Thoracic aorta (tissue), 2 donors: ENCODE results near the gene PBRM1. TPM values are rescaled to one million over a fixed set of nuclear protein-coding genes. Genes with fewer than 3 reads are reported as not detected.

Source experiments
- ATAC-seq: fragments of 150-250 bp; one replicate; pipeline ENCODE4 v1.8.0; 2017; ENCODE audit warnings: low read depth; ENCODE audit not compliant: insufficient number of reproducible peaks, low FRiP score
- DNase-seq: peaks from one replicate; pipeline ENCODE4 v3.0.0-alpha.2; 2020; ENCODE audit warnings: low spot score
- H3K27ac ChIP-seq, 2 donors: fragments of 200-600 bp; sonication (generic); 1 replicate in 1 of 2; 2 replicates in 1 of 2; pipeline ENCODE4 v1.5.1; 2016; ENCODE audit warnings: mild to moderate bottlenecking in 2 of 2, moderate library complexity in 2 of 2
- H3K27me3 ChIP-seq: fragments of 200-600 bp; sonication (generic); replicated peaks from 2 replicates; pipeline ENCODE4 v1.6.0; 2016; ENCODE audit warnings: mild to moderate bottlenecking; ENCODE audit not compliant: insufficient read depth
- H3K36me3 ChIP-seq: fragments of 200-600 bp; sonication (generic); one replicate; pipeline ENCODE4 v1.5.1; 2016
- H3K4me1 ChIP-seq, 2 donors: fragments of 200-600 bp; sonication (generic); 1 replicate in 1 of 2; 2 replicates in 1 of 2; pipeline versions ENCODE4 v1.5.1 to v1.6.0; 2016; ENCODE audit warnings: low read depth in 2 of 2, mild to moderate bottlenecking in 1 of 2; ENCODE audit not compliant: control insufficient read depth in 1 of 2
- H3K4me3 ChIP-seq: fragments of 200-600 bp; sonication (generic); 2 replicates; pipeline ENCODE4 v1.5.1; 2016; ENCODE audit warnings: mild to moderate bottlenecking
- H3K9me3 ChIP-seq: fragments of 200-600 bp; sonication (generic); 2 replicates; pipeline ENCODE4 v1.5.1; 2016
- CTCF ChIP-seq: fragments of 200-600 bp; sonication (generic); IDR thresholded peaks from one replicate; pipeline ENCODE4 v1.5.1; 2019; ENCODE audit warnings: antibody characterized with exemption
- total RNA-seq, 2 donors: library from RNA; depleted of rRNA; stranded (reverse); fragments of >200 nt; gene quantifications; one replicate each; pipeline versions ENCODE4 v1.1.0 to v1.2.3, GENCODE V29; 2016

PBRM1 gene
- total RNA-seq, 2 donors from 2014 or later, result 84.5 to 87.2 TPM

- ATAC-seq (no peak), DNase-seq (no peak)
- Histone ChIP-seq H3K9me3 (no peaks in the 10 kb centered on the region), H3K27me3 (no peaks in the 10 kb centered on the region), H3K36me3 (no peaks in the 10 kb centered on the region), H3K27ac (no peak overlapping the region), H3K4me3 (no peak overlapping the region), H3K4me1 (no peaks in the 10 kb centered on the region)
- no peak for TF ChIP-seq CTCF
These were observed 178.4 kb downstream of the PBRM1 start for GRCh38 chr3:52507359-52507758.

GRCh38 chr3:52506266-52506966 lies 179.3 kb downstream of the PBRM1 start:
- H3K27me3 ChIP-seq, result no peaks in the 10 kb centered on the region
- no peaks in the 10 kb centered on the region for H3K36me3 ChIP-seq
- ATAC-seq, result no peak
- H3K27ac ChIP-seq, result no peak overlapping the region
- no peaks in the 10 kb centered on the region for H3K9me3 ChIP-seq
- DNase-seq, result no peak
- H3K4me1 ChIP-seq, result no peaks in the 10 kb centered on the region
- TF ChIP-seq CTCF, result no peak
- H3K4me3 ChIP-seq, result no peak overlapping the region

GRCh38 chr3:52504977-52505376 lies 180.7 kb downstream of the PBRM1 start:
- H3K9me3 ChIP-seq, result no peaks in the 10 kb centered on the region
- DNase-seq, result no peak
- no peak for ATAC-seq
- H3K4me3 ChIP-seq, result no peak overlapping the region
- no peak for TF ChIP-seq CTCF
- no peaks in the 10 kb centered on the region for H3K36me3 ChIP-seq
- H3K4me1 ChIP-seq, result no peaks in the 10 kb centered on the region
- no peak overlapping the region for H3K27ac ChIP-seq
- no peaks in the 10 kb centered on the region for H3K27me3 ChIP-seq

GRCh38 chr3:52503788-52504424 lies 181.8 kb downstream of the PBRM1 start:
- no peaks in the 10 kb centered on the region for H3K4me1 ChIP-seq
- no peak overlapping the region for H3K4me3 ChIP-seq

More at GRCh38 chr3:52503788-52504424, 181.8 kb downstream of the PBRM1 start:
- no peak overlapping the region for H3K27ac ChIP-seq
- H3K9me3 ChIP-seq, result no peaks in the 10 kb centered on the region
- DNase-seq, result no peak
- no peaks in the 10 kb centered on the region for H3K36me3 ChIP-seq
- no peak for ATAC-seq
- TF ChIP-seq CTCF, result no peak
- no peaks in the 10 kb centered on the region for H3K27me3 ChIP-seq
